Endothelial cell of umbilical vein (primary cell): Measurements from ENCODE around the gene AMIGO1. TPM values are rescaled to one million over a fixed set of nuclear protein-coding genes. Genes with fewer than 3 reads are reported as not detected.

Experiments
- BruUV-seq: library from RNA; stranded (reverse); fragments of 400-500 nt; replicated peaks from 2 replicates; lab custom pipeline; 2021; lab: Mats Ljungman, UMichigan
- CTCF ChIA-PET: fragments of 300-600, 350-600 bp; sonication (Branson Sonifier 250); formaldehyde crosslinking; loops from one replicate; lab custom pipeline; 2021; ENCODE audit warnings: antibody characterized with exemption, inconsistent platforms; lab: Charles Lee
- POLR2A ChIA-PET: fragments of 300-600, 350-600 bp; sonication (Branson Sonifier 250); formaldehyde crosslinking; loops from one replicate; lab custom pipeline; 2021; ENCODE audit warnings: antibody characterized with exemption, inconsistent platforms; lab: Charles Lee
- DNase-seq: peaks from one replicate; pipeline ENCODE4 v3.0.0-alpha.2; 2011; ENCODE audit warnings: low read depth, low spot score
- FAIRE-seq: peaks from 2 replicates; lab custom pipeline; 2011; peaks lifted over from hg19 to GRCh38; lab: Jason Lieb, UNC
- H2AFZ ChIP-seq: 2 replicates; pipeline ENCODE4 v1.6.0; 2012; ENCODE audit warnings: low read depth, low read length, control low read depth, inconsistent platforms
- H3K27ac ChIP-seq: 2 replicates; pipeline ENCODE4 v1.5.1; 2011; ENCODE audit warnings: low read depth, mild to moderate bottlenecking, control low read depth, low read length, moderate library complexity; ENCODE audit not compliant: insufficient read depth
- H3K27me3 ChIP-seq, 2 experiments: 2 replicates each; pipeline versions ENCODE4 v1.6.0 to v1.6.1; 2011; ENCODE audit warnings: low read length in 2 of 2, mixed read lengths in 1 of 2; ENCODE audit not compliant: control insufficient read depth in 2 of 2, insufficient read depth in 2 of 2
- H3K36me3 ChIP-seq, 2 experiments: 2 replicates in 1 of 2; 3 replicates in 1 of 2; pipeline ENCODE4 v1.5.1; 2011; ENCODE audit warnings: low read length in 2 of 2, mild to moderate bottlenecking in 1 of 2, moderate library complexity in 1 of 2; ENCODE audit not compliant: control insufficient read depth in 2 of 2, insufficient read depth in 2 of 2; ENCODE audit errors: extremely low read depth in 1 of 2
- H3K4me1 ChIP-seq: 3 replicates; pipeline ENCODE4 v1.5.1; 2011; ENCODE audit warnings: mild to moderate bottlenecking, low read length; ENCODE audit not compliant: control insufficient read depth, insufficient read depth; ENCODE audit errors: extremely low read depth
- H3K4me2 ChIP-seq: 2 replicates; pipeline ENCODE4 v1.6.1; 2011; ENCODE audit warnings: low read length, control low read depth, mixed read lengths; ENCODE audit not compliant: insufficient read depth
- H3K4me3 ChIP-seq, 3 experiments: fragments of 200-600 bp in 1 of 3; sonication (generic), shearing (Covaris generic) in 1 of 3; replicated peaks in 1 of 3; 2 replicates each; pipeline ENCODE4 v1.5.1; 2011 to 2016; ENCODE audit warnings: control low read depth in 3 of 3, low read length in 3 of 3, mild to moderate bottlenecking in 2 of 3, inconsistent platforms in 1 of 3, low read depth in 1 of 3, moderate library complexity in 1 of 3; ENCODE audit not compliant: insufficient read depth in 1 of 3
- H3K79me2 ChIP-seq: 2 replicates; pipeline ENCODE4 v1.6.0; 2012; ENCODE audit warnings: low read length, inconsistent platforms; ENCODE audit not compliant: control insufficient read depth, insufficient read depth
- H3K9ac ChIP-seq: replicated peaks from 2 replicates; pipeline ENCODE3; 2011; ENCODE audit warnings: low read length, control low read depth; ENCODE audit not compliant: insufficient read depth; ENCODE audit errors: extremely low read depth
- H3K9me1 ChIP-seq: replicated peaks from 3 replicates; pipeline ENCODE4 v1.6.0; 2011; ENCODE audit warnings: mild to moderate bottlenecking, low read length; ENCODE audit not compliant: control insufficient read depth, insufficient read depth; ENCODE audit errors: extremely low read depth
- H3K9me3 ChIP-seq: replicated peaks from 2 replicates; pipeline ENCODE4 v1.5.1; 2012; ENCODE audit warnings: low read length, inconsistent platforms; ENCODE audit not compliant: control insufficient read depth, insufficient read depth
- H4K20me1 ChIP-seq: replicated peaks from 2 replicates; pipeline ENCODE3; 2011; ENCODE audit warnings: mild to moderate bottlenecking, low read length; ENCODE audit not compliant: control insufficient read depth, insufficient read depth; ENCODE audit errors: extremely low read depth
- EZH2 ChIP-seq: IDR thresholded peaks from 2 replicates; pipeline ENCODE4 v1.6.1; 2012; ENCODE audit warnings: borderline replicate concordance, low read depth, mild to moderate bottlenecking, moderate library complexity, low read length, inconsistent platforms; ENCODE audit not compliant: severe bottlenecking
- FOS ChIP-seq: IDR thresholded peaks from 2 replicates; pipeline ENCODE4 v1.6.1; 2011; ENCODE audit warnings: mild to moderate bottlenecking, low read length, moderate library complexity, borderline replicate concordance; ENCODE audit not compliant: insufficient read depth
- GATA2 ChIP-seq: IDR thresholded peaks from 2 replicates; pipeline ENCODE4 v1.7.0; 2011; ENCODE audit warnings: low read depth, mild to moderate bottlenecking, moderate library complexity, mixed read lengths, low read length; ENCODE audit not compliant: insufficient read length, insufficient read depth
- JUN ChIP-seq: IDR thresholded peaks from 2 replicates; pipeline ENCODE4 v1.6.1; 2011; ENCODE audit warnings: borderline replicate concordance, low read depth; ENCODE audit not compliant: insufficient read length, insufficient read depth
- MYC ChIP-seq: IDR thresholded peaks from one replicate; pipeline ENCODE4 v1.6.1; 2011; ENCODE audit warnings: mild to moderate bottlenecking, low read depth, low read length
- POLR2A ChIP-seq: IDR thresholded peaks from 2 replicates; pipeline ENCODE4 v1.6.1; 2012; ENCODE audit warnings: low read depth, mild to moderate bottlenecking, control low read depth, low read length
- POLR2AphosphoS5 ChIP-seq: IDR thresholded peaks from 2 replicates; pipeline ENCODE4 v1.6.1; 2012; ENCODE audit warnings: low read depth, mild to moderate bottlenecking, control low read depth, low read length, moderate library complexity; ENCODE audit not compliant: insufficient read depth
- dilution Hi-C: fragments of 300-500 bp; cut with MboI; formaldehyde crosslinking; loops from one replicate; pipeline ENCODE4 v1.15.0; 2019; ENCODE audit warnings: low sequenced_read_pairs; ENCODE audit not compliant: extremely low pct_ligation_motif_present
- intact Hi-C: fragments of 100-400 bp; cut with micrococcal nuclease; formaldehyde crosslinking; loops from one replicate; pipeline ENCODE4 v1.10.0; 2022
- polyA plus RNA-seq, 4 experiments: library from polyadenylated mRNA; depleted of rRNA in 3 of 4; stranded (reverse) in 3 of 4; unstranded in 1 of 4; fragments of >200 nt; gene quantifications; 2 replicates each; pipeline versions ENCODE4 v1.2.1 to v1.2.3, GENCODE V29; 2011 to 2012; ENCODE audit warnings: missing spikeins in 1 of 4
- total RNA-seq: library from RNA; stranded (reverse); gene quantifications from 2 replicates; pipeline ENCODE4 v1.2.3, GENCODE V29; 2021
- TF ChIP-seq, protein P1 (sequence below): IDR thresholded peaks from 2 replicates; pipeline ENCODE4 v1.6.1; 2011; ENCODE audit not compliant: insufficient read depth, insufficient read length
- TF ChIP-seq, protein P2 (sequence below), 2 donors: IDR thresholded peaks; 1 replicate in 1 of 2; 2 replicates in 1 of 2; pipeline ENCODE4 v1.5.1; 2011; ENCODE audit warnings: low read length in 2 of 2, mild to moderate bottlenecking in 2 of 2, moderate library complexity in 2 of 2, control low read depth in 1 of 2, inconsistent platforms in 1 of 2, low read depth in 1 of 2; ENCODE audit not compliant: insufficient read depth in 1 of 2; ENCODE audit errors: extremely low read depth in 1 of 2

Gene AMIGO1
- total and polyA plus RNA-seq, 2 donors (not counting 3 experiments of a cell fraction or from before 2014, with no cell fraction given): 0.80 to 0.88 TPM

DNA sequence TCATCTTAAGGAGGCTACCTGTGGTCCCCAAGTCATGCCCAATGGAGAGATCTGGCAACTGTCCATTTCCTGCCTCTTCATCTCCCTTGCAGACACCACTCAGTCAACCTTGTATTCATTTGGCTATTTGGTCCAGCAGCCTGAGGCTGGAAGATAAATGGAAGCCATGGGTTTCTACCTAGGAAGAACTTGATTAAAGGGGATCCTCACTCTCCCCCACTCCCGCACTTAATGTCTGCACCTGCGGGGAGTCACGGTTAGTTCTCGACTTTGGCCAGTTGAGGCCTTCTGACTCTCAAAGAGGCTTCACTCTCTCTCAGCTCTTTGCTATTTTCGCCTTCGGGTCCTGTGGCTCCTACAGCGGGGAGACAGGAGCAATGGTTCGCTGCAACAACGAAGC is 34.3 kb downstream of the AMIGO1 start:
- TF ChIP-seq EZH2 (no peak), JUN (no peak), GATA2 (no peak), POLR2AphosphoS5 (no peak), MYC (no peak), FOS (no peak), POLR2A (no peak)
- TF ChIP-seq, protein P1, sequence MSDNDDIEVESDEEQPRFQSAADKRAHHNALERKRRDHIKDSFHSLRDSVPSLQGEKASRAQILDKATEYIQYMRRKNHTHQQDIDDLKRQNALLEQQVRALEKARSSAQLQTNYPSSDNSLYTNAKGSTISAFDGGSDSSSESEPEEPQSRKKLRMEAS: no peak
- TF ChIP-seq, protein P2, sequence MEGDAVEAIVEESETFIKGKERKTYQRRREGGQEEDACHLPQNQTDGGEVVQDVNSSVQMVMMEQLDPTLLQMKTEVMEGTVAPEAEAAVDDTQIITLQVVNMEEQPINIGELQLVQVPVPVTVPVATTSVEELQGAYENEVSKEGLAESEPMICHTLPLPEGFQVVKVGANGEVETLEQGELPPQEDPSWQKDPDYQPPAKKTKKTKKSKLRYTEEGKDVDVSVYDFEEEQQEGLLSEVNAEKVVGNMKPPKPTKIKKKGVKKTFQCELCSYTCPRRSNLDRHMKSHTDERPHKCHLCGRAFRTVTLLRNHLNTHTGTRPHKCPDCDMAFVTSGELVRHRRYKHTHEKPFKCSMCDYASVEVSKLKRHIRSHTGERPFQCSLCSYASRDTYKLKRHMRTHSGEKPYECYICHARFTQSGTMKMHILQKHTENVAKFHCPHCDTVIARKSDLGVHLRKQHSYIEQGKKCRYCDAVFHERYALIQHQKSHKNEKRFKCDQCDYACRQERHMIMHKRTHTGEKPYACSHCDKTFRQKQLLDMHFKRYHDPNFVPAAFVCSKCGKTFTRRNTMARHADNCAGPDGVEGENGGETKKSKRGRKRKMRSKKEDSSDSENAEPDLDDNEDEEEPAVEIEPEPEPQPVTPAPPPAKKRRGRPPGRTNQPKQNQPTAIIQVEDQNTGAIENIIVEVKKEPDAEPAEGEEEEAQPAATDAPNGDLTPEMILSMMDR (IDR thresholded peaks at IDR 0.05; ENCODE audit: extremely low read depth in 1 of 2, insufficient read depth in 1 of 2, low read depth in 1 of 2, low read length in 2 of 2): no peak
- H3K4me2 ChIP-seq: no peak overlapping the region
- H3K4me3 ChIP-seq: no peak overlapping the region
- no peak overlapping the region for H3K27ac ChIP-seq
- POLR2A ChIA-PET: no interaction called here
- no peaks in the 10 kb centered on the region for H3K9me3 ChIP-seq
- H3K79me2 ChIP-seq: no peaks in the 10 kb centered on the region
- CTCF ChIA-PET: interaction anchor here (1.2 kb wide), 1 partner anchor 57 kb away, joined by 5 read pairs; no protein-coding TSS in a partner anchor
- no peaks in the 10 kb centered on the region for H3K9me1 ChIP-seq
- no peaks in the 10 kb centered on the region for H3K36me3 ChIP-seq
- dilution Hi-C loops (no loop called here), intact Hi-C loops (no loop called here)
- no peaks in the 10 kb centered on the region for H4K20me1 ChIP-seq
- H3K4me1 ChIP-seq: no peaks in the 10 kb centered on the region
- peaks cover 29 to 34% of the 10 kb centered on the region in 2 experiments for H3K27me3 ChIP-seq
- H2AFZ ChIP-seq: no peak overlapping the region
- no peak for FAIRE-seq
- DNase-seq: no peak
- no peak overlapping the region for H3K9ac ChIP-seq
- no TSS peak for BruUV-seq
